Body of pancreas (tissue), 4 donors: Measurements from ENCODE around the gene CPD.

Experiments used
- POLR2A ChIP-seq, 3 donors: fragments of 450-650 bp; IDR thresholded peaks; one replicate each; pipeline ENCODE4 v1.6.1; 2016; ENCODE audit warnings: antibody characterized with exemption in 3 of 3, mild to moderate bottlenecking in 2 of 3
- TF ChIP-seq, protein P1 (sequence below), 7 experiments: fragments of 450-650 bp in 4 of 7; fragments of 200-600 bp in 3 of 7; sonication (generic) in 3 of 7; IDR thresholded peaks; one replicate each; pipeline ENCODE4 v1.5.1; 2016 to 2019; ENCODE audit warnings: antibody characterized with exemption in 7 of 7

DNA sequence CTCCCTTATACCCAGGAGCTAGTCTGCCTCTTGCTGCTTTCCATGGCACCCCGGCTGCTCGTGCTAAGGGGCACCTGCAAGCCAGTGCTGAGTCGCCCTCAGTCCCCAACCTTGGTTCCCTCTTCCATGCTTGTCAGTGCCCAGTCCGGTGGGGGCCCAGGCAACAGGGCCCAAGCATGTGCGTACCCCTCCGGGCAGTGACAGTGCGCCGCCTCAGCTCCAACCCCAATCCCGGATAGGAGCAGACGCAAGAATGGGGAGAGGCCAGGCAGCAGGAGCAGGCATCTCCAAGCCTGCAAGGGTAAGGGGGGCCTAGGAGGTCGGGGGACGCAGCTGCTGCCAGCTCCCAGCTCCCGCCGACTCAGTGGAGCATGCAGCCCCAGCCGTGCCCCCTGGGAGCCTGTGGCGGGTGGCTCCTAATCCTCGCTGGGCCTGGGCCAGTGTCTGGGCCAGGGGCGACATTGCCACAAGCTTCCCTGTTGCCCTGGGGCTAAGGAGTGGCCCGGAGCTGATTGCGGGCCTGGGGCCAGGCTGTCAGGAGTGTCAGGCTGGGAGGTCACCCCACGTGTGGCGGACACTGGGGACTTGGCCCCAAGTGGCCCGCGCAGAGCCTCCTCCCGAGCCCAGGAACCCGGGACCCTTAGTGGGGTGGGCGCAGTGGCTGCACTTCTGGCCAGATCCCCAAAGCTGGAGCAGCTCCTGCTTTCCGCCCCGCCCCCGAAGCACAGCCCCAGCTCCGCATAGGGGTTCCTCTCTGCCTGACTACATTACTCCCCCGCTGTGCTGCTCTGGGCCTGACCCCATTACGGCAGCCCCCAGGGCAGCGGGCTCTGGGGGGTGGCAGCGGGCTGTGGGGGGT is 9.8 kb downstream of the CPD start:
- TF ChIP-seq POLR2A (IDR thresholded peaks at IDR 0.05), result no peak
- TF ChIP-seq, protein P1, sequence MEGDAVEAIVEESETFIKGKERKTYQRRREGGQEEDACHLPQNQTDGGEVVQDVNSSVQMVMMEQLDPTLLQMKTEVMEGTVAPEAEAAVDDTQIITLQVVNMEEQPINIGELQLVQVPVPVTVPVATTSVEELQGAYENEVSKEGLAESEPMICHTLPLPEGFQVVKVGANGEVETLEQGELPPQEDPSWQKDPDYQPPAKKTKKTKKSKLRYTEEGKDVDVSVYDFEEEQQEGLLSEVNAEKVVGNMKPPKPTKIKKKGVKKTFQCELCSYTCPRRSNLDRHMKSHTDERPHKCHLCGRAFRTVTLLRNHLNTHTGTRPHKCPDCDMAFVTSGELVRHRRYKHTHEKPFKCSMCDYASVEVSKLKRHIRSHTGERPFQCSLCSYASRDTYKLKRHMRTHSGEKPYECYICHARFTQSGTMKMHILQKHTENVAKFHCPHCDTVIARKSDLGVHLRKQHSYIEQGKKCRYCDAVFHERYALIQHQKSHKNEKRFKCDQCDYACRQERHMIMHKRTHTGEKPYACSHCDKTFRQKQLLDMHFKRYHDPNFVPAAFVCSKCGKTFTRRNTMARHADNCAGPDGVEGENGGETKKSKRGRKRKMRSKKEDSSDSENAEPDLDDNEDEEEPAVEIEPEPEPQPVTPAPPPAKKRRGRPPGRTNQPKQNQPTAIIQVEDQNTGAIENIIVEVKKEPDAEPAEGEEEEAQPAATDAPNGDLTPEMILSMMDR (IDR thresholded peaks at IDR 0.05), result no peak
